Inflammatory macrophage (primary cell): ENCODE measurements around the gene CERCAM.
A peak's percentile ranks its signal among the peaks of the same experiment; 100 is the strongest.
"Not testable (repeated sequence)": the region's sequence is repeated elsewhere in the genome, so short reads cannot be mapped to it uniquely, and the experiment has no call there.

Experiments used
- DNase-seq, 2 donors: peaks; one replicate each; pipeline ENCODE4 v3.0.0-alpha.2; 2020 to 2022

Gene CERCAM

DNA sequence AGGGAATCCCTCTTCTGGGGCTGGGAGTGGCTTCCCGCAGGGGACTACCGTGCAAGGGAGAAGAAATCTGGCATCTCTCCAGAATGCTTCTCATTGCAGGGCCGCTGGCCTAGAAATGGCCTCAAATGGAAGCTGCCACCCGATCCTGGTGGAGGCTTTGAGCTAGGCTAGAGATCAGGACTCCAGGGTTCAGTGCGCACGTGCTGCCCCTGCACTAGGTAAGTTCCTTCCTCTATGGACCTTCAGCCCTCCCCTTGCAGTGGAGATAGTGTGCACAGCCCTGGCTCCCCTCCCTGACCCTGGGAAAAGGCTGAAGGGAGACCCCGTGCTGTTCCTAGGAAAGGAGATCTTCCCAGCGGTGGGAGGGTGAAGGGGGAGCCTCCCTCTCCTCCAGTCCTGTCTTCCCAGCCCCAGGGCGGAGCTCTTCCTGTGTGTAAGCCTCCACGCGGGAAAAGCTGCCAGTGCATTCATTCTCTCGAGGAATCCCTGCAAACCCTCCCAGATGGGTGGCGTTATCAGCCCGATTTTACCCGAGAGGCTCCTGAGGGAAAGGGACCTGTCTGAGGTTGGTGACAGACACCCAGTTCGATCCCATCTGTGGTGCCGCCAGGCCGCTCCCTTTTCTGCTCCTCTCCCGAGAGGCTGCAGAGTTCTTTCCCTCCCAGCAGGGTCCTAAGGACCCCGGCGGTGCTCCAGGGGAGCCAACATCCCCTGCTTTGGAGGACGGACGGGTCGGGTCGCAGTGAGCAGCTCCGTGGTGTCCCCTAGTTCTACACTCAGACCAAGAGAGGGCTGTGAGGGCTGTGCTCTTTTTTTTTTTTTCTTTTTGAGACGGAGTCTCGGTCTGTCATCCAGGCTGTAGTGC, 1.4 kb upstream of the CERCAM start:
- no peak for DNase-seq

DNA sequence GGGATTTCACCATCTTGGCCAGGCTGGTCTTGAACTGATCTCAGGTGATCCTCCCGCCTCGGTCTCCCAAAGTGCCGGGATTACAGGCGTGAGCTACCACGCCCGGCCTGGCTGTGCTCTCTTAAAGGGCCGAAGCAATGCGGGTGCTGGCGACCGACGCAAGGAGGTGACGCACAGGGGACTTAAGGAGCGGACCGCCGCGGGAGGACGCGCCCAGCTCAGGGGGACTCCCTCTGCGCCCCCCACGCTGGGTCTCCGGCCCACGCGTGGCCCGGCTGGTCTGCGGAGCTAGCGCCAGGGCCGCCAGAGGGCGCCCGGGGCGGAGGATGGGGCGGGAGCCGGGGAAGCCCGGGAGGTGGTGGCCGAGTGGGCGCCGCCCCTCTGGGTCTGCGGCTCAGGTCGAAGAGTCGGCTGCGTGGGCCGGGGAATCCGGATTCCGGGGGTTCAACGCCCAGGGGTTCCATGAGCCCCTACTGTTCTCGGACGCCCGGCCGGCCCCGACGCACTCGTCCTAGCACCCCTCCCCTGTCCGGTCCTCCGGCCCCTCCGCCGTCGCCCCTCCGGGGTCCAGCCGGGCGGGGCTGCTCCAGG, 502 bp upstream of the CERCAM start:
- DNase-seq, result peak; percentile 57 to 78

GRCh38 chr9:128421482-128421996, 882 bp downstream of the CERCAM start:
- DNase-seq, result no peak

DNA sequence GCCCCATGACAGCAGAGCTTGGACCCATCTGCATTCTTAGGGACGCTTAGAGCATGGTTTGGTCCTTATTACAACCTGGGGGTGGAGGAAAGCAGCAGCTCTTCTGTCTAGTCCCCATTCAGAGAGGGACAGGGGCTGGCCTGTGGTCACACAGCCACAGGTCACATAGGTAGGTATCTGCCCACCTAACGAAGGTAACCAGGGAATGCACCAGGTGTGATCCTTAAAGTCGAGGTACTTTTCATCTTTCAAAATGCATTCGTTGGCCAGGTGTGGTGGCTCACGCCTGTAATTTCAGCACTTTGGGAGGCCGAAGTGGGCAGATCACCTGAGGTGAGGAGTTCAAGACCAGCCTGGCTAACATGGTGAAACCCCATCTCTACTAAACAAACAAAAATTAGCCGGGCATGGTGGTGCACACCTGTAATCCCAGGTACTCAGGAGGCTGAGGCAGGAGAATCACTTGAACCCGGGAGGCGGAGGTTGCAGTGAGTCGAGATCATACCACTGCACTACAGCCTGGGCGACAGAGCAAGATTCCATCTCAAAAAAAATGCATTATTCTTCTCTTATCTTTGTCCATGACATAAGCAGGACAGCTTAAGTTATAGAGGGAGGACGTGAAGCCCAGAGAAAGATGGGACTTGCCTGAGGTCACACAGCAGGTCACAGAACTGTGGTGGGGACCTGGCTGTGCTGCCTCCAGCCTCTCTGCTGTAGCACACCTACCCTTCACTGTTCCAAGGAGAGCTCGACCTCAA, 1.5 kb downstream of the CERCAM start:
- DNase-seq, result not testable (repeated sequence)

GRCh38 chr9:128422783-128423150, 2.1 kb downstream of the CERCAM start:
- DNase-seq, result no peak

- DNase-seq, result not testable (repeated sequence)
Measured at GRCh38 chr9:128423356-128423755, 2.7 kb downstream of the CERCAM start.

GRCh38 chr9:128424268-128424780, 3.7 kb downstream of the CERCAM start:
- no peak for DNase-seq

GRCh38 chr9:128428644-128429512, 8.2 kb downstream of the CERCAM start:
- no peak for DNase-seq

DNA sequence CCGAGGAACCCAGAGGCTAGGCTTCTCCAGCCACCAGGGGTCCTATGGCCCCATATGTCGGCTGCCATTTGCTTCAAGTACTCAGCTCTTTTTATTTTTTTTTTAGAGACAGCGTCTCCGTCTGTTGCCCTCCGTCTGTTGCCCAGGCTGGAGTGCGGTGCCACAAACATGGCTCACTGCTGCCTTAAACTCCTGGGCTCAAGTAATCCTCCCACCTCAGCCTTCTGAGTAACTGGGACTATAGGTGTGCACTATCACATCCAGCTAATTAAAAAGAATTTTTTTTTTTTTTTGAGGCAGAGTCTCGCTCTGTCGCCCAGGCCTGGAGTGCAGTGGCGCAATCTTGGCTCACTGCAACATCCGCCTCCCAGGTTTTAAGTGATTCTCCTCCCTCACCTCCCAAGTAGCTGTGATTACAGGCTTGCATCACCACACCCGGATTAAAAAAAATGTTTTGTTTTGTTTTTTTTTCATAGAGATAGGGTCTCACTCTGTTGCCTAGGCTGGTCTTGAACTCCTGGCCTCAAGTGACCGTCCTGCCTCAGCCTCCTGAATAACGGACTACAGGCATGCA, 8.9 kb downstream of the CERCAM start:
- no peak for DNase-seq

DNA sequence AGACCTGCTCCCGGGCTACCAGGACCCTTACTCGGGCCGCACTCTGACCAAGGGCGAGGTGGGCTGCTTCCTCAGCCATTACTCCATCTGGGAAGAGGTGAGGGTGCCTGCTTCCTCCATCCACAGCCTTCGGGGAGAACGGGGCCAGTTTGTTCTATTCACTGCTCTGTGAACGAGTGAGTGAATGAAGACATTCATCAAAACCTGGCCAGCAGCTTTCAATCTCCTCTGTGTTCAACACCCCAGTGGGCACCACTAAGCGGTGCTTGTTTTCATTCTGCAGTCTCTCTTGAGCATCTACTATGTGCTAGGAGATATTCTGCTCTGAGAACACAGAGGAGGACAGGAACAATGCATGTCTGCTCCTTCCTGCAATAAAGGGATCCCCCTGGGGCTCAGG, 10.6 kb downstream of the CERCAM start:
- DNase-seq, result no peak

- DNase-seq, result no peak
Measured at GRCh38 chr9:128434340-128434739, 13.7 kb downstream of the CERCAM start.

GRCh38 chr9:128435611-128436010, 15.0 kb downstream of the CERCAM start:
- DNase-seq, result no peak

- peak; percentile 86 to 89 for DNase-seq
Measured at GRCh38 chr9:128438343-128439109, 17.9 kb downstream of the CERCAM start.

DNA sequence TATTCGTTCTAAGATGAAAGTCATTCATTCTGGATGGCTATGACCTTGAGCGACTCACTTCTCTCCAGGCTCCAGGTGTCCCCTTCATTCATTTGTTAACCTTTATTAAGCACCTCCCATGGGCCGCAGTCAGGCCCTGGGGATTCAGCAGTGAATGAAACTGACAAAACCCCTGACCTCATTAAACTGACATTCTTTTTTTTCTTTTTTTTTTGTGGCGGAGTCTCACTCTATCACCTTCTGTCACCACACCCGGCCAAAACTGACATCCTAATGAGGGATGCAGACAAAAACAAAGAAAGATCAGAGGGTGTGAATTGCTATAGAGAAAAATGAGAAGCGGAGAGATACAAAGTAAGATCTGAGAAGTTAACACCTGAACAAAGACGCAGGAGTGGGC, 18.6 kb downstream of the CERCAM start:
- no peak for DNase-seq

DNA sequence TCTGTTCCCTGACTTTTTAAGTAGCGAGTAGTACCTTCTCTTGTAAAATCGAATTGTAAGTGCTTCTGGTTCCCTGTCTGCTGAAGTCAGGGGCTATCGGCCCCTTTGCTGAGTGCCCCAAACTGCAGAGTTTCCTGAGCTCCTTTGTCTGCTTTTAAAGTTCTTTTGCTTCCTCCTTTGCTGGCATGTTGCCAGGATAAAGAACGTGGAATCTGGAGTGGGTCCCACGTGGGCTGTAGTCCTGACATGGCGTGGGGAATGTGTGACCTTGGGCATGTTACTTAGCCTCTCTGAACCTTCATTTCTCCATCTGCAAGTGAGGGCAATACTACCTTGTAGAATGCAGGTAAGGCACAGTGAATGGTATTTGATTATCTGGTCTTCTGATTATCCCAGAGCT, 21.5 kb downstream of the CERCAM start:
- DNase-seq, result no peak

- DNase-seq, result not testable (repeated sequence)
Measured at GRCh38 chr9:128446505-128446904, 25.8 kb downstream of the CERCAM start.

- no peak for DNase-seq
Measured at GRCh38 chr9:128448746-128449145, 28.1 kb downstream of the CERCAM start.

DNA sequence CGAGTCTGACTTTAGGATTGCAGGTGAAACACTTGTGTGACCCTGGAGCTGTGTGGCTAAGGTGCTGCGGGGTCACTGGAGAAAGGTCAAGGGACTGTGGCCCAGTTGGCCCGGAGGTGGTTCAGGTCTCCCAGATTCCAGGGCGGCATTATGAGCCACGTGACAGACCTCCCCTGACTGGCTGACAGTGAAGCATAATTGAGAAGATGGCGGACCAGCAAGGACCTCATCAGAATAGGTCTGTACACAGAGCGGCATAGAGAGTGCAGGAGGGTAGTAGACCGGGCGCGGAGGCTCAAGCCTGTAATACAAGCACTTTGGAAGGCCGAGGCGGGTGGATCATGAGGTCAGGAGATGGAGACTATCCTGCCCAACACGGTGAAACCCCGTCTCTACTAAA, 34.3 kb downstream of the CERCAM start:
- no peak for DNase-seq

DNA sequence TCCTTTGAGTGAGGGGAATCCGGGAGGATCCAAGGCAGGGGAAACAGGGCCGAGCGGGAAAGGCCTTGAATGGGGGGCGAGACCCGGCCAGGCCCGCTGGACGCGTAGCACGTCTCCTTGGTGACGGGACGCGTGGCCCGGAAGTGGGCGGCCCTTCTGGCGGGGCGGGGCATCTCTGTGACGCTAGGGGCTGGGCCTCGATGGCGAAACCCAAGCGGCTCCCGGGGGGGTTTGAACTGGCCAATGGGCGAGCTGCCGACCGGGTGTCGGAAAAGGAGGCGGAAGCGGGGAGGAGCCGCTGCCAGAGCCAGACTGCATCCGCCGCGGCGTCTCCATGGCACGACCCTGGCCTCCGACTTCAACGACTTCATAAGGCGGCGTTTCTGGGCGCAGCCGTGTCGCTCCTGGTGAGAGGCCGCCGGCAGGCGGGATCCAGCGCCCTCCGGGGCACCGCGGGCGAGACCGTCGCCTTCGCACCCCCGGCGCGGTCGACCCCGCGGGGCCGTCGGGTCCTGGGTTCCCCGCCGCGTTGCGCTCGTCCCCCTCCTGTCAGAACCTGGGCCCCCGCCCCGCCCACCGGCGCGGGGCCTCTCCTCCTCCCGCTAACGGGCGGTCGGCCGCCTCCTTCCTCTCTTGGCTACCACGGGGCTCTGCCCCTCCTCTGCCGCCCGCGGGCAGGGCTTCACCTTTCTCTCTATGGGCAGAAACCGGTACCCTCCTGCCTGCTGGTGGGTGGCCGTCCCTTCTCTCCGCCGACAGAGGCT, 35.4 kb downstream of the CERCAM start, which contains the start of gene ODF2:
TSS of gene ODF2 (plus strand) at position 158 of the 764 bp plus-strand sequence. CDS start at position 244, 86 bp downstream.
- peak; percentile 96 for DNase-seq

GRCh38 chr9:128456613-128457061, 36.0 kb downstream of the CERCAM start:
- peak; percentile 66 to 67 for DNase-seq
